Fibroblast of pulmonary artery (primary cell): Measurements from ENCODE around the gene TRIM62.

Source experiments
- DNase-seq: peaks from one replicate; pipeline ENCODE4 v3.0.0-alpha.2; 2010; ENCODE audit warnings: low read depth
- H3K4me3 ChIP-seq: replicated peaks from 2 replicates; pipeline ENCODE4 v1.5.1; 2011; ENCODE audit warnings: low read depth, mild to moderate bottlenecking, control low read depth, low read length, moderate library complexity
- CTCF ChIP-seq: IDR thresholded peaks from 2 replicates; pipeline ENCODE4 v1.5.1; 2011; ENCODE audit warnings: mild to moderate bottlenecking, control low read depth, low read length, inconsistent platforms; ENCODE audit errors: missing control alignments

TRIM62 gene

GRCh38 chr1:33180911-33181890, 642 bp downstream of the TRIM62 start:
- no peak for TF ChIP-seq CTCF
- peak overlapping the region; percentile 75 for H3K4me3 ChIP-seq
- DNase-seq: peak; percentile 37

- peak overlapping the region; percentile 57 for H3K4me3 ChIP-seq
- peak; percentile 80 for DNase-seq
- TF ChIP-seq CTCF: no peak
Measured at GRCh38 chr1:33180226-33180910, 1.5 kb downstream of the TRIM62 start.

- no peak for TF ChIP-seq CTCF
- H3K4me3 ChIP-seq: no peak overlapping the region
- DNase-seq: no peak
Measured at GRCh38 chr1:33178836-33179439, 2.9 kb downstream of the TRIM62 start.

GRCh38 chr1:33177996-33178540, 3.8 kb downstream of the TRIM62 start:
- TF ChIP-seq CTCF: no peak
- DNase-seq: no peak
- H3K4me3 ChIP-seq: no peak overlapping the region

GRCh38 chr1:33176887-33177286, 5.0 kb downstream of the TRIM62 start:
- no peak for DNase-seq

More at GRCh38 chr1:33176887-33177286, 5.0 kb downstream of the TRIM62 start:
- no peak for TF ChIP-seq CTCF
- H3K4me3 ChIP-seq: no peak overlapping the region
